GM19351 (cell line): ENCODE measurements around the gene FAM43B.
A peak's percentile ranks its signal among the peaks of the same experiment; 100 is the strongest.
"Not testable (repeated sequence)": the region's sequence is repeated elsewhere in the genome, so short reads cannot be mapped to it uniquely, and the experiment has no call there.

Source experiments
- ATAC-seq: cut with Tn5 transposase; IDR thresholded peaks from one replicate; pipeline ENCODE4 v1.9.1; 2021; ENCODE audit warnings: mild to moderate bottlenecking, moderate library complexity; ENCODE audit not compliant: unreplicated experiment

Gene FAM43B

GRCh38 chr1:20551945-20552727, at the start of gene FAM43B:
Gene FAM43B (plus strand): TSS chr1:20552573. CDS start chr1:20552974, 401 bp downstream.
- no peak for ATAC-seq

GRCh38 chr1:20505488-20505887, 46.9 kb upstream of the FAM43B start:
- no peak for ATAC-seq

- no peak for ATAC-seq
Observed at GRCh38 chr1:20507248-20507563, 45.2 kb upstream of the FAM43B start.

GRCh38 chr1:20507564-20508410, 44.6 kb upstream of the FAM43B start, which contains the start of gene MUL1:
Gene MUL1 (minus strand): TSS chr1:20508151. CDS start chr1:20508024, 127 bp downstream.
- ATAC-seq = peak; percentile 93

GRCh38 chr1:20508411-20508771, 44.0 kb upstream of the FAM43B start:
- no peak for ATAC-seq

- no peak for ATAC-seq
Observed at GRCh38 chr1:20511518-20512428, 40.6 kb upstream of the FAM43B start.

GRCh38 chr1:20519609-20520262, 32.6 kb upstream of the FAM43B start:
- not testable (repeated sequence) for ATAC-seq

GRCh38 chr1:20521960-20522861, 30.2 kb upstream of the FAM43B start:
- ATAC-seq = no peak

- ATAC-seq = no peak
Observed at GRCh38 chr1:20526267-20526666, 26.1 kb upstream of the FAM43B start.

GRCh38 chr1:20528221-20528620, 24.2 kb upstream of the FAM43B start:
- ATAC-seq = no peak

- no peak for ATAC-seq
Observed at GRCh38 chr1:20530306-20530705, 22.1 kb upstream of the FAM43B start.

GRCh38 chr1:20530901-20531300, 21.5 kb upstream of the FAM43B start:
- ATAC-seq = no peak

GRCh38 chr1:20533635-20534034, 18.7 kb upstream of the FAM43B start:
- ATAC-seq = no peak

- ATAC-seq = no peak
Observed at GRCh38 chr1:20534659-20535417, 17.5 kb upstream of the FAM43B start.

GRCh38 chr1:20538227-20538626, 14.1 kb upstream of the FAM43B start:
- no peak for ATAC-seq

GRCh38 chr1:20538760-20539551, 13.4 kb upstream of the FAM43B start:
- no peak for ATAC-seq

GRCh38 chr1:20540281-20540680, 12.1 kb upstream of the FAM43B start:
- ATAC-seq = no peak

GRCh38 chr1:20546637-20547036, 5.7 kb upstream of the FAM43B start:
- no peak for ATAC-seq
